ENCODE data around the gene SLC11A2.

SLC11A2 gene

GRCh38 chr12:51028813-51029150, 2.6 kb upstream of the SLC11A2 start:
- TF ChIP-seq CTCF (IDR thresholded peaks at IDR 0.05; ENCODE audit: low read depth, low read length, missing control alignments), result no peak
- no peak for DNase-seq (ENCODE audit: low read depth)
- H3K4me3 ChIP-seq (ENCODE audit: low read depth, low read length), result no peak overlapping the region
- in situ Hi-C loops (cut with HindIII; ENCODE audit: low sequenced_read_pairs), result no loop called here

- peak; percentile 19 for TF ChIP-seq CTCF (IDR thresholded peaks at IDR 0.05; ENCODE audit: low read depth, low read length, missing control alignments)
- DNase-seq (ENCODE audit: low read depth), result peak; percentile 15
- H3K4me3 ChIP-seq (ENCODE audit: low read depth, low read length), result no peak overlapping the region
- in situ Hi-C loops (cut with HindIII; ENCODE audit: low sequenced_read_pairs), result no loop called here
Observed at GRCh38 chr12:51028126-51028812, 2.1 kb upstream of the SLC11A2 start.

GRCh38 chr12:51027342-51027835, 1.2 kb upstream of the SLC11A2 start:
- no peak overlapping the region for H3K4me3 ChIP-seq (ENCODE audit: low read depth, low read length)
- in situ Hi-C loops (cut with HindIII; ENCODE audit: low sequenced_read_pairs), result no loop called here
- DNase-seq (ENCODE audit: low read depth), result no peak
- TF ChIP-seq CTCF (IDR thresholded peaks at IDR 0.05; ENCODE audit: low read depth, low read length, missing control alignments), result no peak

GRCh38 chr12:51025338-51025835, 797 bp downstream of the SLC11A2 start:
- no peak for DNase-seq (ENCODE audit: low read depth)
- in situ Hi-C loops (cut with HindIII; ENCODE audit: low sequenced_read_pairs), result no loop called here

GRCh38 chr12:51023625-51024382, 2.4 kb downstream of the SLC11A2 start:
- no peak for DNase-seq (ENCODE audit: low read depth)
- TF ChIP-seq CTCF (IDR thresholded peaks at IDR 0.05; ENCODE audit: low read depth, low read length, missing control alignments), result no peak
- H3K4me3 ChIP-seq (ENCODE audit: low read depth, low read length), result peak overlapping the region; percentile 77
- in situ Hi-C loops (cut with HindIII; ENCODE audit: low sequenced_read_pairs), result loop anchor here (5.0 kb wide), 2 partner anchors 52 to 102 kb away; no protein-coding TSS in a partner anchor

More at GRCh38 chr12:51025338-51025835, 797 bp downstream of the SLC11A2 start:
- no peak for TF ChIP-seq CTCF (IDR thresholded peaks at IDR 0.05; ENCODE audit: low read depth, low read length, missing control alignments)
- peak overlapping the region; percentile 77 for H3K4me3 ChIP-seq (ENCODE audit: low read depth, low read length)

- no peak overlapping the region for H3K4me3 ChIP-seq (ENCODE audit: low read depth, low read length)
- DNase-seq (ENCODE audit: low read depth), result no peak
- in situ Hi-C loops (cut with HindIII; ENCODE audit: low sequenced_read_pairs), result loop anchor here (5.0 kb wide), 2 partner anchors 49 to 99 kb away; no protein-coding TSS in a partner anchor
- no peak for TF ChIP-seq CTCF (IDR thresholded peaks at IDR 0.05; ENCODE audit: low read depth, low read length, missing control alignments)
Observed at GRCh38 chr12:51021694-51022093, 4.5 kb downstream of the SLC11A2 start.

All from astrocyte of the cerebellum (primary cell).